ENCODE measurements around the gene RNF123. TPM values are rescaled to one million over a fixed set of nuclear protein-coding genes. Genes with fewer than 3 reads are reported as not detected.
A peak's percentile ranks its signal among the peaks of the same experiment; 100 is the strongest.

RNF123 gene
- total and polyA plus RNA-seq, 10 of the 15 experiments (the other 5 are each of a cell fraction or from before 2014, with no cell fraction given): 4.2 to 31.5 (median 17.6) TPM

DNA sequence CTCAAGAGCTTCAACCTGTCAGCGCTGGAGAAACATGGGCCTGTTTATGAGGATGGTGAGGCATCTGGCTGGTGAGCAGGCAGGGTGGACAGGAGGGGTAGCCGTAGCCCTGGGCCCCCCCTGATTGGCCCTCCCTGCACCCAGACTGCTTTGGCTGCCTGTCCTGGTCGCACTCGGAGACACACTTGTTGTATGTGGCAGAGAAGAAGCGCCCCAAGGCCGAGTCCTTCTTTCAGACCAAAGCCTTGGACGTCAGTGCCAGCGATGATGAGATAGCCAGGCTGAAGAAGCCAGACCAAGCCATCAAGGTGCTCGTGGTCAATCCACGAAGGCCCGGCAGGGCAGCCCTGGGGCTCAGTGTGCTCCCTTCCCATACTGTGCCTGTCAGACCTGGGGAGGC is 13.4 kb upstream of the RNF123 start:
- in situ Hi-C loops (cut with MboI): loop anchor here (10.0 kb wide), 1 partner anchor 141 kb away; no protein-coding TSS in a partner anchor
- WGBS (ENCODE audit: insufficient coverage, insufficient replicate concordance, low lambda C conversion rate, missing lambda C conversion rate): 89% methylated on average over 11 of the region's 11 CpGs
- peaks cover 10% of the 10 kb centered on the region for H3K4me1 ChIP-seq (ENCODE audit: control insufficient read depth, insufficient read depth, low read length)
- FAIRE-seq: no peak
- CTCF ChIA-PET: interaction anchor here (0.6 to 3.0 kb wide), 5 partner anchors 13 to 137 kb away, joined by 3 to 15 read pairs (median 3); partner anchors contain the start of genes MST1 and RNF123
- no peaks in the 10 kb centered on the region for H3K9me3 ChIP-seq (replicated peaks; ENCODE audit: control insufficient read depth, insufficient read depth, low read length)
- RAD21 ChIA-PET (ENCODE audit: unreplicated experiment): interaction anchor here (2.2 kb wide), 1 partner anchor 137 kb away, joined by 8 read pairs; no protein-coding TSS in a partner anchor
- ATAC-seq: no peak
- H3K27me3 ChIP-seq (replicated peaks in 1 of 2; ENCODE audit: control insufficient read depth in 2 of 2, insufficient read depth in 2 of 2, low read length in 1 of 2): no peaks in the 10 kb centered on the region
- H3K36me3 ChIP-seq (ENCODE audit: control insufficient read depth in 2 of 2, insufficient read depth in 2 of 2, low read length in 1 of 2): peaks cover 17 to 18% of the 10 kb centered on the region in 2 experiments
- H3K4me3 ChIP-seq: no peak overlapping the region
- POLR2A ChIA-PET: no interaction called here
- H3K79me2 ChIP-seq (ENCODE audit: control insufficient read depth, insufficient read depth, low read length): peaks cover 20% of the 10 kb centered on the region
- SMC1A ChIA-PET (ENCODE audit: uncharacterized antibody, unreplicated experiment): no interaction called here
- no peak overlapping the region for H3K4me2 ChIP-seq (ENCODE audit: control insufficient read depth, insufficient read depth)
- no peak for DNase-seq (ENCODE audit: low read depth, low spot score)
- intact Hi-C loops (cut with micrococcal nuclease; ENCODE audit: unreplicated experiment): loop anchor here (10.0 kb wide), 1 partner anchor 651 kb away; the partner anchor contains the start of genes IMPDH2 and NDUFAF3
- H2AFZ ChIP-seq (ENCODE audit: control insufficient read depth, low read depth, low read length): no peak overlapping the region
- TSS peak; percentile 56 for BruUV-seq (replicated peaks)
- H3K9ac ChIP-seq (ENCODE audit: control insufficient read depth, insufficient read depth, low read length): no peak overlapping the region
- H3K27ac ChIP-seq (ENCODE audit: control insufficient read depth, insufficient read depth): no peak overlapping the region
- no peaks in the 10 kb centered on the region for H4K20me1 ChIP-seq (ENCODE audit: control insufficient read depth, insufficient read depth)
- TF ChIP-seq MYB (IDR thresholded peaks at IDR 0.05; ENCODE audit: borderline replicate concordance, low read depth, low read length) (no peak), CBX3 (IDR thresholded peaks at IDR 0.05; ENCODE audit: borderline replicate concordance, low read depth) (no peak), SMC3 (IDR thresholded peaks at IDR 0.05; ENCODE audit: borderline replicate concordance, low read length) (no peak), NBN (IDR thresholded peaks at IDR 0.05) (no peak), IKZF2 (IDR thresholded peaks at IDR 0.05) (no peak), JUND (IDR thresholded peaks at IDR 0.05; ENCODE audit: low read depth, low read length) (no peak), BCL11A (IDR thresholded peaks at IDR 0.05; ENCODE audit: low read depth, low read length) (no peak), HDAC6 (IDR thresholded peaks at IDR 0.05; ENCODE audit: unreplicated experiment) (no peak), NFYB (IDR thresholded peaks at IDR 0.05; ENCODE audit: insufficient read depth, low read depth, low read length) (no peak), SMAD5 (IDR thresholded peaks at IDR 0.05; ENCODE audit: low read depth) (no peak)
- TF ChIP-seq, protein P1, sequence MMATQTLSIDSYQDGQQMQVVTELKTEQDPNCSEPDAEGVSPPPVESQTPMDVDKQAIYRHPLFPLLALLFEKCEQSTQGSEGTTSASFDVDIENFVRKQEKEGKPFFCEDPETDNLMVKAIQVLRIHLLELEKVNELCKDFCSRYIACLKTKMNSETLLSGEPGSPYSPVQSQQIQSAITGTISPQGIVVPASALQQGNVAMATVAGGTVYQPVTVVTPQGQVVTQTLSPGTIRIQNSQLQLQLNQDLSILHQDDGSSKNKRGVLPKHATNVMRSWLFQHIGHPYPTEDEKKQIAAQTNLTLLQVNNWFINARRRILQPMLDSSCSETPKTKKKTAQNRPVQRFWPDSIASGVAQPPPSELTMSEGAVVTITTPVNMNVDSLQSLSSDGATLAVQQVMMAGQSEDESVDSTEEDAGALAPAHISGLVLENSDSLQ (IDR thresholded peaks at IDR 0.05): no peak
- TF ChIP-seq, protein P2, sequence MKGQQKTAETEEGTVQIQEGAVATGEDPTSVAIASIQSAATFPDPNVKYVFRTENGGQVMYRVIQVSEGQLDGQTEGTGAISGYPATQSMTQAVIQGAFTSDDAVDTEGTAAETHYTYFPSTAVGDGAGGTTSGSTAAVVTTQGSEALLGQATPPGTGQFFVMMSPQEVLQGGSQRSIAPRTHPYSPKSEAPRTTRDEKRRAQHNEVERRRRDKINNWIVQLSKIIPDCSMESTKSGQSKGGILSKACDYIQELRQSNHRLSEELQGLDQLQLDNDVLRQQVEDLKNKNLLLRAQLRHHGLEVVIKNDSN (IDR thresholded peaks at IDR 0.05; ENCODE audit: borderline replicate concordance, extremely low read length, insufficient read depth, low read depth, low read length): no peak
- TF ChIP-seq, protein P3, sequence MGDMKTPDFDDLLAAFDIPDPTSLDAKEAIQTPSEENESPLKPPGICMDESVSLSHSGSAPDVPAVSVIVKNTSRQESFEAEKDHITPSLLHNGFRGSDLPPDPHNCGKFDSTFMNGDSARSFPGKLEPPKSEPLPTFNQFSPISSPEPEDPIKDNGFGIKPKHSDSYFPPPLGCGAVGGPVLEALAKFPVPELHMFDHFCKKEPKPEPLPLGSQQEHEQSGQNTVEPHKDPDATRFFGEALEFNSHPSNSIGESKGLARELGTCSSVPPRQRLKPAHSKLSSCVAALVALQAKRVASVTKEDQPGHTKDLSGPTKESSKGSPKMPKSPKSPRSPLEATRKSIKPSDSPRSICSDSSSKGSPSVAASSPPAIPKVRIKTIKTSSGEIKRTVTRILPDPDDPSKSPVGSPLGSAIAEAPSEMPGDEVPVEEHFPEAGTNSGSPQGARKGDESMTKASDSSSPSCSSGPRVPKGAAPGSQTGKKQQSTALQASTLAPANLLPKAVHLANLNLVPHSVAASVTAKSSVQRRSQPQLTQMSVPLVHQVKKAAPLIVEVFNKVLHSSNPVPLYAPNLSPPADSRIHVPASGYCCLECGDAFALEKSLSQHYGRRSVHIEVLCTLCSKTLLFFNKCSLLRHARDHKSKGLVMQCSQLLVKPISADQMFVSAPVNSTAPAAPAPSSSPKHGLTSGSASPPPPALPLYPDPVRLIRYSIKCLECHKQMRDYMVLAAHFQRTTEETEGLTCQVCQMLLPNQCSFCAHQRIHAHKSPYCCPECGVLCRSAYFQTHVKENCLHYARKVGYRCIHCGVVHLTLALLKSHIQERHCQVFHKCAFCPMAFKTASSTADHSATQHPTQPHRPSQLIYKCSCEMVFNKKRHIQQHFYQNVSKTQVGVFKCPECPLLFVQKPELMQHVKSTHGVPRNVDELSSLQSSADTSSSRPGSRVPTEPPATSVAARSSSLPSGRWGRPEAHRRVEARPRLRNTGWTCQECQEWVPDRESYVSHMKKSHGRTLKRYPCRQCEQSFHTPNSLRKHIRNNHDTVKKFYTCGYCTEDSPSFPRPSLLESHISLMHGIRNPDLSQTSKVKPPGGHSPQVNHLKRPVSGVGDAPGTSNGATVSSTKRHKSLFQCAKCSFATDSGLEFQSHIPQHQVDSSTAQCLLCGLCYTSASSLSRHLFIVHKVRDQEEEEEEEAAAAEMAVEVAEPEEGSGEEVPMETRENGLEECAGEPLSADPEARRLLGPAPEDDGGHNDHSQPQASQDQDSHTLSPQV (IDR thresholded peaks at IDR 0.05): no peak
- TF ChIP-seq, protein P4, sequence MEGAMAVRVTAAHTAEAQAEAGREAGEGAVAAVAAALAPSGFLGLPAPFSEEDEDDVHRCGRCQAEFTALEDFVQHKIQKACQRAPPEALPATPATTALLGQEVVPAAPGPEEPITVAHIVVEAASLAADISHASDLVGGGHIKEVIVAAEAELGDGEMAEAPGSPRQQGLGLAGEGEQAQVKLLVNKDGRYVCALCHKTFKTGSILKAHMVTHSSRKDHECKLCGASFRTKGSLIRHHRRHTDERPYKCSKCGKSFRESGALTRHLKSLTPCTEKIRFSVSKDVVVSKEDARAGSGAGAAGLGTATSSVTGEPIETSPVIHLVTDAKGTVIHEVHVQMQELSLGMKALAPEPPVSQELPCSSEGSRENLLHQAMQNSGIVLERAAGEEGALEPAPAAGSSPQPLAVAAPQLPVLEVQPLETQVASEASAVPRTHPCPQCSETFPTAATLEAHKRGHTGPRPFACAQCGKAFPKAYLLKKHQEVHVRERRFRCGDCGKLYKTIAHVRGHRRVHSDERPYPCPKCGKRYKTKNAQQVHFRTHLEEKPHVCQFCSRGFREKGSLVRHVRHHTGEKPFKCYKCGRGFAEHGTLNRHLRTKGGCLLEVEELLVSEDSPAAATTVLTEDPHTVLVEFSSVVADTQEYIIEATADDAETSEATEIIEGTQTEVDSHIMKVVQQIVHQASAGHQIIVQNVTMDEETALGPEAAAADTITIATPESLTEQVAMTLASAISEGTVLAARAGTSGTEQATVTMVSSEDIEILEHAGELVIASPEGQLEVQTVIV (IDR thresholded peaks at IDR 0.05; ENCODE audit: borderline replicate concordance, partially characterized antibody): no peak
